Cerebellar cortex (tissue), 1 donor: ENCODE measurements around the gene GNB5.

ENCODE experiments used
- DNase-seq: peaks from one replicate; pipeline ENCODE4 v3.0.0-alpha.2; 2015; ENCODE audit warnings: low spot score

Gene GNB5

DNA sequence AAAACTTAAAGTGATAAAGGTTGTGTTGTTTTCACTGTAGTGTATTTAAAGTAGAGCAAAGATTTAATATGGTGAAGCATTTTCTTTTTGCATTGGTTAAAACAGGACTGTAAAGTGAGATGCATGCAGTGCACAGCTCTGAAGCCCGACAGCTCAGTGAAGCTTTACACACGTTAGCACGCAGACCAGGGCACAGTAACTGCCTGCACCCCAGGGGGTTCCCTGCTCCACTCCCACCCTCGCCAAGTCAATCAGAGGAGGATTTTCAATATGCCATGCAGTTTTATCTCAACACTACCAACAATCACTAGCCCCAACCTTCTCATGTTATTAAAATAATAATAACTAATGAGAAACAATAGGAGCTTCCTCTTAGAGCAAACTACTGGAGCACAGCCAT lies 50.5 kb downstream of the GNB5 start:
- no peak for DNase-seq

DNA sequence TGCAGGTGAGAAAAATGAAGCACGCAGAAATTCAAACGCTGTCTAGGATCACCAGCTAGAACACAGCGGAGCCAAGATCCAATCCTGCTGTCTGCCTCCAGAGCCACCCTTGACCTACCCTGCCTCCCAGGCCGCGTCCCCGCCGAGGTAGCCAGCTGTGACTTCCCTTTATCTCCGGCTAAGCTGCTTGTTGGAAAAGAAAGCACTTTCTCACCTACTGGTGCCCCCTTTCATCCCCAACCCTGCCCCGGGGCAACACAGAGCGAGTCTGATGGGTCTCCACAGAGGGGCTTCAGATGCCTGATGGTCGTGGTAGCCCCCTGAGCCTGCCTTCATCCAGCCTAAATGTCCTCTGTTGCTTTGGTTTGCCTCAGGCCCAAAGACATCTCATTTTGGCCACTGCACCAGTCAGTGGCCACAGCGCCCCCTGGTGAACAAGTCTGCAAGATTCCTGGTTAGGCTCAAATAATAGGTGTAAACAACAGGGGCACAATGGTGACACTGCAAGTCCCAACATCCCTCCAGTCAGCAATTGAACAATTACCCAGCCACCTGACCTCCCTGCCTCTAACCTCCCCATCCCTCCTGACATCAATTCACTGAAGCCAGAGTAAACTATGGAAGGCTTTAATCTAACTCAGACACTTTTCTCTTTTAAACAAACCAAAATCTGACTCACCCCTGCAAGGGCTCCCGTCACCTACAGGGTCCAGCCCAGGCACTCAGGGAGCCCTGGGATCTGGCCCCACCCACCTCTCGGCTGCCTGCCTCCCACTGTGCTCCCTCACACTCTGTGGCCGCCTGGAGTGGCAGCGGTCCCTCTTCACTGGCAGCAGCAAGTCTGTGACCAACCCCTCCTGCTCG lies 51.4 kb downstream of the GNB5 start:
- peak; percentile 83 for DNase-seq

DNA sequence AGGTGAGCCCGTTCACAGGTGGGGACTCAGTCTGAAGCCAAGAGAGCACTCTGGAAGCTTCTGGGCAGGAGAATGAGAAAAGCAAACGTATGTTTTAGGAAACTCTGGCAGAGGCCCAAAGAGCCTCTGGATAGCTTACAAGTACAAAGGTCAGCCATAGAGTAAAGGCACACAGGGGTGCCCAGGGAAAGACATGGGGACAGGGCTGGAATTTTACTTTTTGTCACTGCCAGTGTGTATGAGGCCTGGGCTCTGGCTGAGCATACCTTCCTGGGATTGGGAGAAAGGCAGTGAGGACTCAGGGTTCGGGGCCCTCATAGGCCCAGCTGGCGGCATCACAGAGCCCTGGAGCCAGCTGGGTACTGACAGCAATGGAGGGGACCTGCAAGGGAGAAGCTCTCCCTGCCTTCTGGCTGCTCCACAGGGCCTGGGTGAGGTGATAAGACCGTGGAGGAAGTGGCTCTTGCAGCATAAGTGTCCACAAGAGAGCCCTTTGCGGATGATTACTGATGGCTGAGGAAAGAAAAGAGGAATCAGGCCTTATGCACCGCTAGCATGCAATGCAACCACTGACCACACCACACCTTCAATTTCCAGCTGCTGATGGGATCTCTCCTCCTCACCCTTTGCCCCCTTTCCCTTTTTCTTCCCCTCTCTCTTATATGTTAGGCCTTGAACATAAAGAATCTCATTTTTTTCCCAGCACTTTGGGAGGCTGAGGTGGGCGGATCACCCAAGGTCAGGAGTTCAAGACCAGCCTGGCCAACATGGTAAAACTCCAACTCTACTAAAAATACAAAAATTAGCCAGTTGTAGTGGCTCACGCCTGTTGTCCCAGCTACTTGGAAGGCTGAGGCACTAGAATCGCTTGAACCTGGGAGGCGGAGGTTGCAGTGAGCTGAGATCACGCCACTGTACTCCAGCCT lies 53.5 kb downstream of the GNB5 start:
- no peak for DNase-seq

DNA sequence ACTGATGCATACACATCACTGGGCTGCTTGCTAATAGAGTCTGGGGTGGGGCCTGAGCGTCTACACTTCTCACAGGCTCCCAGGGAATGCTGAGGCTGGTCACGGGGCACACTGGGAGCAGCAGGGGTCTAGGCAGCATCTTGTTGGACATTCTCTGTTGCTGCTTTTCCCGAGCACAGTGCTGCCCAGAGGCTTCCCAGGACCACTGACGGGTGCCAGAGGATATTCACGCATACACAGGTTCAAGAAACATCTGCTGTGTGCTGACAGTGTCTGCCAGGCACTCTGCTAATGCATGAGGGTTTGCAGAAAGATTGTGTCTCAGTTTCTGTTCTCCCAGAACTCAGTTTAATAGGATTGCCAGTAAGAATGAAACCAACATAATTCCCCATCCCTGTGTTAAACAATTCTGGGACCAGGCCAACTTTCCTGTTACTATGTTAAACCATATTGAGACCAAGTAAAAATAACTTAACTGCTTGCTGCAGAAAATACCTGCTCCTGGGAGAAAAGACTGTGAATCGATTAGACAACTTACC lies 54.7 kb downstream of the GNB5 start:
- DNase-seq = peak; percentile 58

DNA sequence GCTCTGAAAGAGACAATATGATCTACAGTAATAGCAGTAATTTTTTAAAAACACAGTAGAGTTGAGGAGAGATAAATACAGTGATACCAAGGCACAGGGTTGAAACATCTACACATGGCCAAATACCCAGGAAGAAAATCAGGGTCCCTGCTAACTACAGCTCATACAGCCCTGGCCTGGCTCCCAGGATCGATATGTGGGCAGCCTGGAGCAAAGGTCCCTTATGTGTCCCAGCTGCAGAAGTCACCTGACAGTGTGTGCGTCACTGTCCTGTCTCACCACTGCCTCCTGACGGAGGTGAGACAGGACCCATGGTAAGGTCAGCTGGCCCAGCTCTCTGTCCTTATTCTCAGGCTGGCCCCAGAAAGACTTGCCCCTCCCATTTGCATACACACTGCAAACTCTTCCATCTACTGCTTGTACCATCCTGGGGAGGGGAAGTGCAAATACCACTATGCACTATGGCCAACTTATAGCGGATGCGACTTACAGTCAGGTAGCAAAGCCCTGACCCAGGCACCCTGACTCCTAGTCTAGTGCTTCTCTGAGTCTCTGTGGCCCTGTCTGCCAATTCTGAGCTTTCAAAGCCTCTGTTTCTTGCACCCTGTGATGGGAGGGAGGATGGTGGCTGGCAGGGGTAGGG lies 56.6 kb downstream of the GNB5 start:
- no peak for DNase-seq

DNA sequence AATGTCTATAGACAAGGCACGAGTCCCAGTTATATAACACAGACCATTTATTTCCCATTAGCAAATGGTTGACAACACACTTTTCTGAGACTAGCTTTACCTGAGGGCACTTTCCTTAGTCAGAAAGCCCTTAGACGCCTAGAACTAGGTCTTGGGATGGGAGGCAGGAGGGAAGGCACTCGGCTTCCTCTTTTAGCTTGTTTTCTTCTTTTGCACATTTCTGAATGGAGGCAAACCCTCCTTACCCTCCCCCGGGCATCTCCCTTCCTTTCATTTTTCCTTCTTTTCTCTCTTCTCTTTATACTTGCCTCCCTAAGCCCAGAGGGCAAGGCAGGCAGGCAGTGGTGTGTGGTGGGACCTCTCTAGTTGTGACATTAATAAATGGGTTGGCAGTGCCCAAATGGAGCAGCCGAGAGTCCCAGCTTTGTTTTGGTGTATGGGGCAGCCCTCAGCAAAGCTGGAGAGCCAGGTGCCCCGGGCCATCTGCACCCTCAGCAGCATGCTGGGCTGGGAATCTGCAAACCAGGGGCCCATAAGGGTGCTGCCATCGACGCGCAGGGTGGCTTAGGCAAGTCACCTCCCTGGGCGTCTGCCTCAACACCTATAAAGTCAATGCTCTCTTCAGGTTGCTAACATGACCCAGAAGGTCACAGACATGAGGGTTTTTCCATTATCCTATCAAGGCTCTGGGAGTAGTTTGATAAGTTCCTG lies 57.5 kb downstream of the GNB5 start:
- no peak for DNase-seq

DNA sequence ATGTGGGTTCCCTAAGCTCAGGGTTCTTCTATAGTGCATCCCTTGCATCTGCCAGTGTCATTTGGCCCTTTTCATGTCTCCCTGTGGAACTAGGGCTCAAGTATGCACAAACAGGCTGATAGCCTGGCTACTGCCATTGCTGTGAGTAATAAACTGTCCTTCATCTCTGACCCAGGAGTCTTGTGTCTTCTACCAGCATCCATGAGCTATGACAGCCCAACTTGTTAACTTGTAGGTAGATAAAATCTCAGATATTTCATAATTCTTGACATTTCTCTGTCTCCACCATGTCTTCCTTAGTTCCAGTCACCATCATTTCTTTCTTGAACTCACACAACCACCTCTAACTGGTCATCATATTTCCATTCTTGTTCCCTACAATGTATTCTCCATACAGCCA lies 59.1 kb downstream of the GNB5 start:
- no peak for DNase-seq

DNA sequence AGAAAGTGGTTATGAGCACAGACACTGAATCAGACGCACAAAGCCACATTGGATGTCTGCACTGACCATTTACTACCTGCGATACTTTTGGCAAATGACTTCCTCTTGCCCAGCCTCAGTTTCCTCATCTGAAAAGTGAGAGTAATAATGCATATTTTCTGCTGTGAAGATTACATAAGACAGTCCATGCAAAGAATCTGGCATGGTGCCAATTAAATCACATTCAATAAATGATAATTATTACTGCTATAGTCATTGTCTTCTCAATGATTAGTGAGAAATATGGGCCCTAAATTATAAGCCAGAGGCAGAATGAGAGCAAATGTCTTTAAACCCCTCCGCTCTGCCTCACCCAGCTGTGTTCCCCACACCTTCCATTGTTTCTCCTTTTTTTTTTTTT lies 62.6 kb downstream of the GNB5 start:
- no peak for DNase-seq

DNA sequence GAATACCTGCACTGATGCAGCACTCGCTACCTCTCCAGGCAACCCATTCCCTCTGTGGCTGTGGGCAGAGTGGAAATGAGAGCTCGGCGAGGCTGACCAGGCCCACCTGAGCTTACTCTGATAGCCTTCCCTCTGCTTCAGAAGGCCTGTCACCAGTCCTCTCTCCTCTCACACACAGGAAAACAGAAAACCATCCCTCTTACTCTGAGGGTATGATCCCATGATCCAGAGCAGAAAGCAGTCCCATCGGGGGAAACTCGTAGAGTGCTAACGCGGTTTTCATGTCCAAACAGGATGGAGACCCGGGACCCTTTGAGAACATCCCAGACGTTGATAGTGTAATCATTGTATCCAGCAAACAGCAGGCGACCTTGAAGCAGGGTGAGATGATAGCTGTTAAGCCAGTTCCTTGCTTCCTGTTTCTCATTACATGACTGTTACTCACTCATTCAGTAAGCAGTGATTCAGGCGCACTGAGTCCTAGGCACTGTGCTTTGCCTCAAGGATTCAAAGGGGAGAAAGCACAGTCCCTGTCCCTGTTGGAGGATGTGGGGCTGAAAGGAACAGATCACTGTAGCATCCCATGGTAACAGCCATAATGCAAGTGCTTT lies 66.8 kb downstream of the GNB5 start:
- no peak for DNase-seq

DNA sequence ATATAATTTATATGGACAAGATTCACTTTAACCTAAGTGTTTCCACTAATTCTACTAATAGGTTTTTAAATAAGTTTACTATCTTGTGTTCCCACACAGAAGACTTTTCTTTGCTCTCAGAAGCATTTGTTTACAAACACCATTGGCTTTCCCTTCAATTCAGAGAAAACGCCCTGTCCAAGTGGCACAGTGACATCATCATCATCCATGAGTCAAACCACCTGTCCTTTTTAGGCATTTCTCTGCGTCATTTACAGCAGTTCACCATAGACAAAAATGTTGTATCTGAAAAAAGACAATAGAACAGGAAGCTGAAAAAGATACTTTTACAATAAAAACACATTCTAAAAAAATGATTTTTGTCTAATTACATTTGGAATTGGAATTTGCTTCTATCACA lies 69.3 kb downstream of the GNB5 start:
- no peak for DNase-seq

DNA sequence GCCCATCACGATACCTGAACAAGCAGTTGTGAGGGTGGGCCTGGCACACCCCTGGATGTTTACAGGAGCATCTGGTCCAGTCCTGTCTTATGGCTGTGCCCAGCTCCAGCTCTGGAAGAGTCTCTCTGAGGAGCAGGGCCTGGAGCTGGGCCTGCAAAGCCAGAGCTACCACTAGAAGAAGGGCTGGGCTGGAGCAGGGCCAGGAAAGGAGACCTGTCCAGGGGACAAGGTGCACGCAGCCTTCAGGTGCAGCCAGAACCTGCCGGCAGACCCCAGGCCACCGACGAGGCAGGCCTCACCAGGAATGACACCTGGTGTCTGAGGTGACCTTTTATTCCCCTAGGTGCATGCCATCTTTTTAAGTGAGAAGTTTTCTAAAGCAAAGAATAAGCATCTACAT lies 70.2 kb downstream of the GNB5 start:
- DNase-seq = no peak

DNA sequence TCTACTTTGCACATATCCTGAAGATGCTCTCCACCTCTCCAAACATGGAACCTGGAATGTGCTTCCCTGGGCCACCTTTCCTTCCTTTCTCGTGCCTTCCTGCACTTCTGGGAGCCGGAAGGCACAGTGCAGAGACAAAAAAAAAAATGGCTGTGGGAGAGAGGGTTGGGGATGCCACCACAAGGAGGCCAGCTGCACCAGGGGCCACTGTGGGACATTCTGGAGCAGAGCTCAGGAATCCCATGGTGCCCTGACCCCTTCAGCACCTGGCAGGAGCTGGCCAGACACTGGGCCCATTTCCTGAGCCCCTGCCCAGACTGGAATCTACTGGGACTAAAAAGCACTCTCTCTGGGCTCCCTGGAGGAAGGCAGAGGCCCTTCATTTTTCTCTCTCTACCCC lies 70.7 kb downstream of the GNB5 start:
- no peak for DNase-seq

DNA sequence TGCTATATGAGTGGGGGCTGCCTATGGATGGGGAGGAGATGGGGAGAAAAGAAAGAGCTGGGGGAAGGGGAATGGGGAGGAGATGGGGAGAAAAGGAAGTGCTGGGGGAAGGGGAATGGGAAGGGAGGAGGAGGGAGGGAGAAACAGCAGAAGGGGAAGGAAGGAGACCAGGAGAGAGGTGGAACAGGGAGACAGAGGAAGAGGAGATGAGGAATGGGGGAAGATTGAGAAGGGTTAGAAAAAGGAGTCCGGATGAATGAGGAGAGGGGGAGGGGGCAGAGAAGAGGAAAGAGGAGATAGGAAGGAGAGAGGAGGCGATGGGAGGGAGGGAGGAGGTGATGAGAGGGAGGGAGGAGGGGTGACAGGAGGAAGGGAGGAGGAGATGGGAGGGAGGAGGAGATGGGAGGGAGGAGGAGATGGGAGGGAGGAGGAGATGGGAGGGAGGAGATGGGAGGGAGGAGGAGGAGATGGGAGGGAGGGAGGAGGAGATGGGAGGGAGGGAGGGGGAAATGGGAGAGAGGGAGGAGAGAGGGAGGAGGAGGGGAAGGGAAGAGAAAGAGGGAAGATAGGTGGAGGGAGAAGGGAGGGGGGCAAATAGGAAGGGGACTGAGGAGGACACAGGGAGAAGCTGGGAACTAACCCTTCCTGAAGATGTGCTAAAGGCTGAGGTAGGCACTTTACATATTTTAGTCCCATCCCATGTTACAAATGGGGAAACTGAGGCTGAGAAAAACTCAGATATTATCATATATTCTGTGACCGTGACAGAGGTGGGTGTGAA lies 72.0 kb downstream of the GNB5 start:
- DNase-seq = no peak

DNA sequence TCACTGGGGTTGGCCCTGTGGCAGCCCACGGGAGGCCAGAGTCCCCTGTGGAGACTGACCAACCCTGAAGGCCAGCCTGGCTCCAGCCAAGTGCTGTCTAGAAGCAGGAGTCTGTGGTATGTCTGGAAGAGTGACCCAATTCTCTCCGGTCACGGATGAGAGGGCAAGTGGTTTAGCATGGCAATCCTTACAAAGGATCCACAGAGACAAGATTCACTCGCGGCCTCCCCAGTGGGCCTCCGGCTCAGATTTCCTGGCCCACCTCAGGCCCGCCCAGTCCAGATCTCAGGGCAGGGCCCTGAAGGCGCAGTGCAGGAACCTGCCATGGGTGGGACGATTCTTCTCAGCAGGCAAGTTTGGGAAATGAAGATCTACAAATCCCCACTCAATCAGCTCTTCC lies 73.6 kb downstream of the GNB5 start:
- DNase-seq = no peak

DNA sequence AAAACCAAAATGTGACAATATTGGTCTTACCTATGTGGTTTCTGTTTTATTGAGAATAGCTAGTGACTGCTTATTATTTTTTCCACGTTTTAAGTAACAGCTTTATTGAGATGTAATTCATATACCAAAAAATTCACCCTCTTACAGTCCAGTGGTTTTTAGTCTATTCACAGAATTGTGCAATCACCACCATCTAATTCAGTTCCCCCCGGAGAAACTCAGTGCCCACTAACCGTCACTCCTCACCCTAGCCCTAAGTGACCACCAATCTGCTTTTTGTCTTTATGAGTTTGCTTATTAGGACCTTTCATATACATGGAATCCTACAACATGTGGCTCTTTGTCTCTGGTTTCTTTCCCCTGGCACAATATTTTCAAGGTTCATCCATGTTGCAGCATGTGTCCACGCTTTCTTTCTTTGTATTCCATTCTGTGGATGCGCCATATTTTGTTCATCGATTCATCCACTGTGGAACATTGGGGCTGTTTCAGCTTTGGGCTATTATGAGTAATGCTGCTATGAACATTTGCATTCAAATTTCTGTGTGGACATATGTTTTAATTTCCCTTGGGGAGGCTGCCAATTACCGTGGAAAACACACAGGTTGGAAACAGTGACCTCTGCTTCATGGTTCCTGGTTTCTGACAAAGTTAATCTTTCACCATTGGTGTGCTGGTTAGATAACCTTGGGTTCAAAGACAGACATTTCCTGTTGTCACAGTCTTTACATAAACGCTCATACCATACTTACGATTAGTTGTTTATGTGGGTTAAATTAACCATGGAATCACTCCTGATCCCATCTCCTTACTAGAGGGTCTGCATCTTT lies 75.4 kb downstream of the GNB5 start:
- peak; percentile 42 for DNase-seq

DNA sequence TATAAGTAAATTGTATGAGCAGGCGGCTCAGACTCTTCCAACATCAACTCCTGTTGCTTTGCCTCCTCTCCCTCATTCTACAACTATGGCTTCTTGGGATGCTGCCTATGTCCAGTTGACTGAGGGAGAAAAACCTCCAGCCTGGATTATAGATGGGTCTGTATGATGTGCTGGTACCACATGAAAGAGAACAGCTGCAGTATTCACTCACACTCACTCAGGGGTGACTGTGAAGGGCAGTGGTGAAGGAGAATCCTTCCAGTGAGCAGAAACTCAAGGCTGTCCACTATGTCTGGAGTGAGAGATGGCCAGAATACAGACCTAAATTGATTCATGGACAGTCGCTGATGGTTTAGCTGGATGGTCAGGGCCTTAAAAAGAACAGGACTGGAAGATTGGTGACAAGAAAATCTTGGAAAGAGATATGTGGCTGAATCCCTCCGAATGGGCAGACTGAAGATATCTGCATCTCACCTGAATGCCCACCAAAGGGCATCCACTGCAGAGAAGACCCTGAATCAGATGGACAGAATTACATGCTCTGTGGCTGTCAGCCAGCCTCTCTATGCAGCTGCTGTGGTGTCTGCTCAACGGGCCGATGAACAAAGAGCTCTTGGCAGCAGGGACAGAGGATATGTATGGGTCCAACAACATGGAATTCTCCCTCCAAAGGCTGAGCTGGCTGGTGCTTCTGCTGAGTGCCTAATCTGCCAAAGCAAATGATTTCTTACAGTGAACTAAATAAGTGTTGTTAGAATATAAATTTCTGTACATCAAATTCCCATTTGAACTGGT lies 76.7 kb downstream of the GNB5 start:
- DNase-seq = no peak

DNA sequence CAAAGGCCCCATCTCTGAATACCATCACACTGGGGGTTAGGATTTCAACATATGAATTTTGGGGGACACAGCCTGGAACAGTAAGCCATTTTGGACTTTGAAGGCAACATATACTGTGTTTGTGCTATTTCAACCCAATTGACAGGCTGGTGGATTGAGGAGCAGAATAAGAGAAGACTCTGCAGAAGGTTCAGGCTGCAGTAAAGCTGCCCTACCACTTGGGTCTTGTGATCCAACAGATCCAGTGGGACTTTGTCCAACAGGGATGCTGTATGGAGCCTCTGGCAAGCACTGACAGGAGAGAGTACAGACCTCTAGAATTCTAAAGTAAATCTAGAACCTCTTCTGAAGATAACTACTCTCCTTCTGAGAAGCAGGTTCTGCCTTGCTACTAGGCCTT lies 77.5 kb downstream of the GNB5 start:
- no peak for DNase-seq

DNA sequence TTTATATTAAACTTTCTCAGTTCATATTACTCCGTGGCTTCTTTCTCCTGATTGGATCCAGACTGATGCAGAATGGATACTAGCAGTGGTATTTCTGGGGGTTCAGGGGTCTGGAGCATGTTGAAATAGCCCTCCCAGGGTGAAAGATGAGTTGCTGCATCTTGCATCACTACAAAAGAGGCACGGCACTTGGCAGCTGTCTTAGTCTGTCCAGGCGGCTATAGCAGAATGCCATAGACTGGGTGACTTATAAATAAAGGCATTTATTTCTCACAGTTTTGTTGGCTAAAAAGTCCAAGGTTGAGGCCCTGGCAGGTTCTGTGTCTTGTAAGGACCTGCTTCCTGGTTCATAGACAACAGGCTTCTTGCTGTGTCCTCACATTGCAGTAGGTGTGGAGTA lies 78.0 kb downstream of the GNB5 start:
- no peak for DNase-seq
